GM19438 (cell line): Measurements from ENCODE around the gene RNF39.
A peak's percentile ranks its signal among the peaks of the same experiment; 100 is the strongest.
"Not testable (repeated sequence)": the region's sequence is repeated elsewhere in the genome, so short reads cannot be mapped to it uniquely, and the experiment has no call there.

Experiments
- ATAC-seq: cut with Tn5 transposase; IDR thresholded peaks from one replicate; pipeline ENCODE4 v1.9.1; 2021; ENCODE audit warnings: low read depth; ENCODE audit not compliant: unreplicated experiment

RNF39 gene

GRCh38 chr6:30062471-30063178 is 12.9 kb downstream of the RNF39 start:
- ATAC-seq, result no peak

GRCh38 chr6:30061858-30062458 is 13.6 kb downstream of the RNF39 start:
- ATAC-seq, result peak; percentile 15

- peak; percentile 89 for ATAC-seq
These were observed 14.3 kb downstream of the RNF39 start, which contains the start of gene POLR1H for GRCh38 chr6:30061092-30061857. POLR1H (plus strand) TSS chr6:30061265; CDS start chr6:30061525, 260 bp downstream.

- peak; percentile 18 for ATAC-seq
These were observed 14.9 kb downstream of the RNF39 start for GRCh38 chr6:30060606-30061091.

- no peak for ATAC-seq
These were observed 20.1 kb downstream of the RNF39 start for GRCh38 chr6:30055513-30055912.

- ATAC-seq, result no peak
These were observed 21.9 kb downstream of the RNF39 start for GRCh38 chr6:30053682-30054081.

GRCh38 chr6:30047220-30047619 is 28.3 kb downstream of the RNF39 start:
- no peak for ATAC-seq

- no peak for ATAC-seq
These were observed 30.9 kb downstream of the RNF39 start for GRCh38 chr6:30044630-30045029.

GRCh38 chr6:30043744-30044143 is 31.8 kb downstream of the RNF39 start:
- ATAC-seq, result no peak

- no peak for ATAC-seq
These were observed 32.7 kb downstream of the RNF39 start for GRCh38 chr6:30042914-30043313.

- ATAC-seq, result no peak
These were observed 33.1 kb downstream of the RNF39 start for GRCh38 chr6:30042476-30042875.

- ATAC-seq, result no peak
These were observed 33.7 kb downstream of the RNF39 start for GRCh38 chr6:30041821-30042220.

- ATAC-seq, result no peak
These were observed 34.3 kb downstream of the RNF39 start for GRCh38 chr6:30041221-30041620.

- no peak for ATAC-seq
These were observed 38.3 kb downstream of the RNF39 start for GRCh38 chr6:30037182-30037788.

- ATAC-seq, result no peak
These were observed 39.8 kb downstream of the RNF39 start for GRCh38 chr6:30035784-30036183.

GRCh38 chr6:30033440-30033839 is 42.1 kb downstream of the RNF39 start:
- not testable (repeated sequence) for ATAC-seq

- ATAC-seq, result no peak
These were observed 44.2 kb downstream of the RNF39 start for GRCh38 chr6:30031381-30031780.

- ATAC-seq, result no peak
These were observed 46.0 kb downstream of the RNF39 start for GRCh38 chr6:30029588-30029987.

- ATAC-seq, result no peak
These were observed 50.4 kb downstream of the RNF39 start for GRCh38 chr6:30025186-30025585.

GRCh38 chr6:30022712-30023111 is 52.9 kb downstream of the RNF39 start:
- ATAC-seq, result not testable (repeated sequence)

- no peak for ATAC-seq
These were observed 53.4 kb downstream of the RNF39 start for GRCh38 chr6:30022189-30022588.
